ENCODE results near the gene PAGR1. TPM values are rescaled to one million over a fixed set of nuclear protein-coding genes. Genes with fewer than 3 reads are reported as not detected.
"Not testable (repeated sequence)": the region's sequence is repeated elsewhere in the genome, so short reads cannot be mapped to it uniquely, and the experiment has no call there.

Gene PAGR1
- total and polyA plus RNA-seq, 2 donors (not counting 1 experiment from before 2014, with no cell fraction given): 17.8 to 28.4 TPM

- no peak overlapping the region for H3K27ac ChIP-seq (ENCODE audit: low read length in 2 of 2)
- Mint-ChIP-seq H3K4me3 (no peak overlapping the region), H3K4me1 (no peaks in the 10 kb centered on the region), H3K27me3 (no peaks in the 10 kb centered on the region), H3K27ac (no peak overlapping the region), H3K9me3 (ENCODE audit: insufficient read depth) (no peaks in the 10 kb centered on the region)
- no peaks in the 10 kb centered on the region for H3K9me3 ChIP-seq (ENCODE audit: control extremely low read depth in 1 of 3, control insufficient read depth in 2 of 3, insufficient read depth in 1 of 3, low read length in 2 of 3)
- CTCF ChIA-PET: interaction anchor here (0.8 kb wide), 1 partner anchor 15 kb away, joined by 4 read pairs; no protein-coding TSS in a partner anchor
- H4K20me1 ChIP-seq (ENCODE audit: control insufficient read depth, insufficient read depth, low read length, poor library complexity, severe bottlenecking): no peaks in the 10 kb centered on the region
- H3K4me1 ChIP-seq (ENCODE audit: control insufficient read depth in 2 of 2, insufficient read depth in 2 of 2, low read length in 2 of 2): no peaks in the 10 kb centered on the region
- no peaks in the 10 kb centered on the region for H3K27me3 ChIP-seq (replicated peaks in 1 of 4; ENCODE audit: control extremely low read depth in 1 of 4, control insufficient read depth in 3 of 4, insufficient read depth in 4 of 4, low read length in 3 of 4)
- no peaks in the 10 kb centered on the region for H3K36me3 ChIP-seq (replicated peaks in 1 of 2; ENCODE audit: control extremely low read depth in 1 of 2, control insufficient read depth in 1 of 2, extremely low read depth in 1 of 2, insufficient read depth in 2 of 2, low read length in 1 of 2)
- no peaks in the 10 kb centered on the region for H3K79me2 ChIP-seq (ENCODE audit: control insufficient read depth, insufficient read depth, low read length)
- no peak overlapping the region for H3K9ac ChIP-seq (ENCODE audit: low read length)
- H2AFZ ChIP-seq (ENCODE audit: insufficient read depth, low read depth, low read length, poor library complexity, severe bottlenecking): no peak overlapping the region
- TF ChIP-seq, protein P1, sequence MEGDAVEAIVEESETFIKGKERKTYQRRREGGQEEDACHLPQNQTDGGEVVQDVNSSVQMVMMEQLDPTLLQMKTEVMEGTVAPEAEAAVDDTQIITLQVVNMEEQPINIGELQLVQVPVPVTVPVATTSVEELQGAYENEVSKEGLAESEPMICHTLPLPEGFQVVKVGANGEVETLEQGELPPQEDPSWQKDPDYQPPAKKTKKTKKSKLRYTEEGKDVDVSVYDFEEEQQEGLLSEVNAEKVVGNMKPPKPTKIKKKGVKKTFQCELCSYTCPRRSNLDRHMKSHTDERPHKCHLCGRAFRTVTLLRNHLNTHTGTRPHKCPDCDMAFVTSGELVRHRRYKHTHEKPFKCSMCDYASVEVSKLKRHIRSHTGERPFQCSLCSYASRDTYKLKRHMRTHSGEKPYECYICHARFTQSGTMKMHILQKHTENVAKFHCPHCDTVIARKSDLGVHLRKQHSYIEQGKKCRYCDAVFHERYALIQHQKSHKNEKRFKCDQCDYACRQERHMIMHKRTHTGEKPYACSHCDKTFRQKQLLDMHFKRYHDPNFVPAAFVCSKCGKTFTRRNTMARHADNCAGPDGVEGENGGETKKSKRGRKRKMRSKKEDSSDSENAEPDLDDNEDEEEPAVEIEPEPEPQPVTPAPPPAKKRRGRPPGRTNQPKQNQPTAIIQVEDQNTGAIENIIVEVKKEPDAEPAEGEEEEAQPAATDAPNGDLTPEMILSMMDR (IDR thresholded peaks at IDR 0.05): no peak
- TF ChIP-seq EZH2 (IDR thresholded peaks at IDR 0.05; ENCODE audit: borderline replicate concordance, insufficient read depth, low read depth, low read length, poor library complexity, severe bottlenecking): no peak
- 84% methylated on average over 2 of the region's 2 CpGs for WGBS (ENCODE audit: insufficient coverage)
- H3K4me3 ChIP-seq (ENCODE audit: control extremely low read depth in 1 of 5, extremely low read depth in 1 of 5, insufficient read depth in 1 of 5, low read depth in 2 of 5, low read length in 4 of 5): no peak overlapping the region
- DNase-seq (no peak), ATAC-seq (ENCODE audit: low read depth) (no peak)
- H3K4me2 ChIP-seq (replicated peaks; ENCODE audit: low read depth, low read length, poor library complexity, severe bottlenecking): no peak overlapping the region
- intact Hi-C loops (cut with micrococcal nuclease): no loop called here
- POLR2A ChIA-PET: no interaction called here
Measured at GRCh38 chr16:29769507-29769906, 46.4 kb upstream of the PAGR1 start.

DNA sequence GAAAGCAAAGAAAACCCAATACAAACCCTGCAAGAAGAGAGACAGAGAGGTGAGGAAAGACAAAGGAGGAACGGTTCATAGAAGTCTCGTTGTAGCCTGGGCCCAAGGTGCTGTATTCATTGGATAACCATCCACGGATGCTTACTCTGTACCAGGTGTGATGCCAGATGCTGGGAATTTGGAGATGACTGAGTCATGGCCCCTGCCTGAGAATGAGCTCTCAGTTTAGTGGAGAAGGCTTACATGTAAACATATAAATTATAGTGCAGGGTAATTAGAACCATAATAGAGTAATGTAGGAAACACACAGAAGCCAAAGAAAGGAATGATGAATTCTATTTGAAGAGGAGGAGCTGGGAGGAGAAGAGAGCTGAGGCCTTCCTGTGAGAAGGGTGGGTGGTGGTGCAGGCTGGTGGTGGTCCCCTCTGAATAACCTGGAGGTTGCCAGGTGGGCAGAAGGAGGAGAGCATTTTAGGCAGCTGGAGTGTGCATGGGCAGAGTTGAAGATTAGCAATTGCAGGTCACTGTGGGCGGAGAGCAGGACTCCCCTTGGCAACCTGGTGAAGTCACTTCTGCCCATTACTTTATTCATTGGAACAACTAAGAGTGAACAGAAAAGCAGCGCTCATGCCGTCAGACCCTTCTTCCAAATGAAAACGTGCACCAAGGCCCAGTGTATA, 45.6 kb upstream of the PAGR1 start:
- intact Hi-C loops (cut with micrococcal nuclease): no loop called here
- H3K4me3 Mint-ChIP-seq: no peak overlapping the region
- ChIA-PET CTCF (no interaction called here), POLR2A (no interaction called here)
- no peaks in the 10 kb centered on the region for H3K27me3 Mint-ChIP-seq
- Histone ChIP-seq H3K9ac (ENCODE audit: low read length) (no peak overlapping the region), H3K79me2 (ENCODE audit: control insufficient read depth, insufficient read depth, low read length) (no peaks in the 10 kb centered on the region), H4K20me1 (ENCODE audit: control insufficient read depth, insufficient read depth, low read length, poor library complexity, severe bottlenecking) (no peaks in the 10 kb centered on the region), H2AFZ (ENCODE audit: insufficient read depth, low read depth, low read length, poor library complexity, severe bottlenecking) (no peak overlapping the region), H3K4me3 (ENCODE audit: control extremely low read depth in 1 of 5, extremely low read depth in 1 of 5, insufficient read depth in 1 of 5, low read depth in 2 of 5, low read length in 4 of 5) (no peak overlapping the region), H3K4me2 (replicated peaks; ENCODE audit: low read depth, low read length, poor library complexity, severe bottlenecking) (no peak overlapping the region), H3K4me1 (ENCODE audit: control insufficient read depth in 2 of 2, insufficient read depth in 2 of 2, low read length in 2 of 2) (no peaks in the 10 kb centered on the region), H3K36me3 (replicated peaks in 1 of 2; ENCODE audit: control extremely low read depth in 1 of 2, control insufficient read depth in 1 of 2, extremely low read depth in 1 of 2, insufficient read depth in 2 of 2, low read length in 1 of 2) (no peaks in the 10 kb centered on the region), H3K9me3 (ENCODE audit: control extremely low read depth in 1 of 3, control insufficient read depth in 2 of 3, insufficient read depth in 1 of 3, low read length in 2 of 3) (no peaks in the 10 kb centered on the region), H3K27ac (ENCODE audit: low read length in 2 of 2) (no peak overlapping the region), H3K27me3 (replicated peaks in 1 of 4; ENCODE audit: control extremely low read depth in 1 of 4, control insufficient read depth in 3 of 4, insufficient read depth in 4 of 4, low read length in 3 of 4) (no peaks in the 10 kb centered on the region)
- DNase-seq (no peak), ATAC-seq (ENCODE audit: low read depth) (no peak)
- H3K4me1 Mint-ChIP-seq: no peaks in the 10 kb centered on the region
- 88% methylated on average over 3 of the region's 7 CpGs for WGBS (ENCODE audit: insufficient coverage)
- no peak overlapping the region for H3K27ac Mint-ChIP-seq
- TF ChIP-seq EZH2 (IDR thresholded peaks at IDR 0.05; ENCODE audit: borderline replicate concordance, insufficient read depth, low read depth, low read length, poor library complexity, severe bottlenecking): no peak
- TF ChIP-seq, protein P1 (IDR thresholded peaks at IDR 0.05): no peak
- H3K9me3 Mint-ChIP-seq (ENCODE audit: insufficient read depth): no peaks in the 10 kb centered on the region

DNA sequence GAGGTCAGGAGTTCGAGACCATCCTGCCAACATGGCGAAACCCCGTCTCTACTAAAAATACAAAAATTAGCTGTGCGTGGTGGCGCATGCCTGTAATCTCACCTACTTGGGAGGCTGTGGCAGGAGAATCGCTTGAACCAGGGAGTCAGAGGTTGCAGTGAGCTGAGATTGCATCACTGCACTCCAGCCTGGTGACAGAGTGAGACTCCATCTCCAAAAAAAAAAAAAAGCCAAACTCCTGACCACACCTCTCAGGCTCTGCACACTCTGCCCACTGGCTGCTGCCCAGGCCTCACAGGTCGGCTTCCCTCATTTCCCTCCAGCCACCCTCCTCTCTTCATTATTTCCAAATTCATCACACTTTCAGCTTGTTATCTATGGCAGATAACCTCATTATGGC, 43.6 kb upstream of the PAGR1 start:
- H3K27ac Mint-ChIP-seq; H3K4me1 ChIP-seq (ENCODE audit: control insufficient read depth in 2 of 2, insufficient read depth in 2 of 2, low read length in 2 of 2); H3K4me3 Mint-ChIP-seq; H4K20me1 ChIP-seq (ENCODE audit: control insufficient read depth, insufficient read depth, low read length, poor library complexity, severe bottlenecking); intact Hi-C loops (cut with micrococcal nuclease); H3K79me2 ChIP-seq (ENCODE audit: control insufficient read depth, insufficient read depth, low read length); H3K4me1 Mint-ChIP-seq; H3K4me3 ChIP-seq (ENCODE audit: control extremely low read depth in 1 of 5, extremely low read depth in 1 of 5, insufficient read depth in 1 of 5, low read depth in 2 of 5, low read length in 4 of 5); H2AFZ ChIP-seq (ENCODE audit: insufficient read depth, low read depth, low read length, poor library complexity, severe bottlenecking); POLR2A ChIA-PET; H3K27me3 ChIP-seq (replicated peaks in 1 of 4; ENCODE audit: control extremely low read depth in 1 of 4, control insufficient read depth in 3 of 4, insufficient read depth in 4 of 4, low read length in 3 of 4); ATAC-seq (ENCODE audit: low read depth); H3K9me3 ChIP-seq (ENCODE audit: control extremely low read depth in 1 of 3, control insufficient read depth in 2 of 3, insufficient read depth in 1 of 3, low read length in 2 of 3); DNase-seq; H3K9ac ChIP-seq (ENCODE audit: low read length); H3K27me3 Mint-ChIP-seq; H3K9me3 Mint-ChIP-seq (ENCODE audit: insufficient read depth); H3K4me2 ChIP-seq (replicated peaks; ENCODE audit: low read depth, low read length, poor library complexity, severe bottlenecking); H3K36me3 ChIP-seq (replicated peaks in 1 of 2; ENCODE audit: control extremely low read depth in 1 of 2, control insufficient read depth in 1 of 2, extremely low read depth in 1 of 2, insufficient read depth in 2 of 2, low read length in 1 of 2); H3K27ac ChIP-seq (ENCODE audit: low read length in 2 of 2): not testable (repeated sequence)
- WGBS (ENCODE audit: insufficient coverage): 93% methylated on average over 5 of the region's 7 CpGs
- CTCF ChIA-PET: interaction anchor here (1.2 kb wide), 1 partner anchor 13 kb away, joined by 3 read pairs; no protein-coding TSS in a partner anchor
